ENCODE results near the gene NOTO. TPM values are rescaled to one million over a fixed set of nuclear protein-coding genes. Genes with fewer than 3 reads are reported as not detected.

The NOTO gene, protein sequence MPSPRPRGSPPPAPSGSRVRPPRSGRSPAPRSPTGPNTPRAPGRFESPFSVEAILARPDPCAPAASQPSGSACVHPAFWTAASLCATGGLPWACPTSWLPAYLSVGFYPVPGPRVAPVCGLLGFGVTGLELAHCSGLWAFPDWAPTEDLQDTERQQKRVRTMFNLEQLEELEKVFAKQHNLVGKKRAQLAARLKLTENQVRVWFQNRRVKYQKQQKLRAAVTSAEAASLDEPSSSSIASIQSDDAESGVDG
- not detected in 2 replicates for total RNA-seq

DNA sequence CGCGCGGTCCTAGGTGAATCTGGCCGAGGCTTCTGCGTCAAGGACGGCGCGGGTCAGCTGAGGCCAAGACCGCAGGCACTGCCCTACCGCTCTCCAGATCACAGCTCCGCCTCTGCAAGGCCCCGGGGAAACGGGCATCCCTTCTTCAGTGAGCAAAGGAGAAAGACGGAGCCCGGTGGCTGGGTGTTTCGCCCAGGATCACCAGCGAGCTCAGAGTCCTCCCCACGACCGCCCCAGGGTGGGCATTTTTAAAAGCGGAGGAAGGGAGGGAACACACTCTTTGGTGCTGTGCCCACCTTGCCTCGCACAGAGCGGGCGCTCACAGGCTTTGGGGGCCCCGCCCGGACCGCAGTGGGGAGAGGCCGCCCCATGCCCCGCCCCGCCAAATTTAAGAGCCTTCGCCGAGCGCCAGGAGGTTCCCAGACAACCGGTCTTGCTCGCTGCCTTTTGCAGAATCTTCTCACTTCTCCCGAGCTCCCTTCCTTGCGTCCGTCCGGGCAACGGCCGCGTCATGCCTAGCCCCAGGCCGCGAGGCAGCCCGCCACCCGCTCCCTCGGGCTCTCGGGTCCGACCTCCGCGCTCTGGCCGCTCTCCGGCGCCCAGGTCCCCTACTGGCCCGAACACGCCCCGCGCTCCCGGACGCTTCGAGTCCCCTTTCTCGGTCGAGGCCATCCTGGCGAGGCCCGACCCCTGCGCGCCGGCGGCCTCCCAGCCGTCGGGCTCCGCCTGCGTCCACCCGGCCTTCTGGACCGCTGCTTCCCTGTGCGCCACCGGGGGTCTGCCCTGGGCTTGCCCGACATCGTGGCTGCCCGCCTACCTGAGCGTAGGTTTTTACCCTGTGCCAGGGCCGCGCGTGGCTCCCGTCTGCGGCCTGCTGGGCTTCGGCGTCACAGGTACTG is at the start of gene NOTO:
Gene NOTO (plus strand): TSS at position 419 of the 899 bp plus-strand sequence. CDS start 93 bp downstream, at position 512.

DNA sequence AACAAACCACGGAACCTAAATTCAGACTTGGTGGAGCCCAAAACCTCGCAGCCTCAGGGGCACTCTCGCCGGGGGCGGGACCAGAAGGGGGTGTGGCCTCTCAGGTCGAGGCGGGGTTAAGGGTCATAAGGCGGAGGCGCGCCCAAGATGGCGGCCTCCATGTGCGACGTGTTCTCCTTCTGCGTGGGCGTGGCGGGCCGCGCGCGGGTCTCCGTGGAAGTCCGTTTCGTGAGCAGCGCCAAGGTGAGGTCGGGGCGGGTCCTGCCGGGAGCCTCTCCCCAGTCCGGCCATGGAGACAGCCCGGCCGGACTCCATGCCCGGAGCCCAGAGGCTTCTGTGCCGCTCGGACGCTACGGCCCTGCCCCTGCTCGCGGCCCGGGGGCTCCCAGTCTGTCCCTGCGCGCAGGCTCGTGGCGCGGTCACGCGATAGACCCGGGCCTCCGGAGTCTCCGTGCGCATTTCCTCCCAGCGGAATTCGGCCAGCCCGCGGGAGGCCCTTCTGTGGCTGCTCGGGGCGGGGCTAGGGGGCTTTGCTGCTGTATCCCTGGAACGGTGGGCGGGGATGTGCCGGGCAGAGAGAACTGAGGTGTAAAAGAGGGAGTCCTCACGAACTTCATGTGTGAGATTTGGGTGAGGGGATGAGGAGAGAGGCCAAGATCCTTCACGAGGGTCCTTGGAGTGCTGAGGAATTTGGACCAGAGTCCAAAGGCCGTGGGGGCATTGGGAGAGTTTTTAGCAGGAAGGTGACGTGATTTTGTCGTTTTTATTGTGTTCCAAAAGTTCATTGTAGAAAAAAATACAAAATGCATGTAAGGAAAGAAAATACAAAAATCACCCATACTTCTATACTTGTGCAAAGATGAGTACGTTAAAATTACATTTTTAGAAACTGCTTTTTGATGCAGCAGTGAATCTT is 12.0 kb downstream of the NOTO start, which contains the start of gene SMYD5:
Gene SMYD5 (plus strand): TSS at position 126 of the 916 bp plus-strand sequence. CDS start 22 bp downstream, at position 148.

DNA sequence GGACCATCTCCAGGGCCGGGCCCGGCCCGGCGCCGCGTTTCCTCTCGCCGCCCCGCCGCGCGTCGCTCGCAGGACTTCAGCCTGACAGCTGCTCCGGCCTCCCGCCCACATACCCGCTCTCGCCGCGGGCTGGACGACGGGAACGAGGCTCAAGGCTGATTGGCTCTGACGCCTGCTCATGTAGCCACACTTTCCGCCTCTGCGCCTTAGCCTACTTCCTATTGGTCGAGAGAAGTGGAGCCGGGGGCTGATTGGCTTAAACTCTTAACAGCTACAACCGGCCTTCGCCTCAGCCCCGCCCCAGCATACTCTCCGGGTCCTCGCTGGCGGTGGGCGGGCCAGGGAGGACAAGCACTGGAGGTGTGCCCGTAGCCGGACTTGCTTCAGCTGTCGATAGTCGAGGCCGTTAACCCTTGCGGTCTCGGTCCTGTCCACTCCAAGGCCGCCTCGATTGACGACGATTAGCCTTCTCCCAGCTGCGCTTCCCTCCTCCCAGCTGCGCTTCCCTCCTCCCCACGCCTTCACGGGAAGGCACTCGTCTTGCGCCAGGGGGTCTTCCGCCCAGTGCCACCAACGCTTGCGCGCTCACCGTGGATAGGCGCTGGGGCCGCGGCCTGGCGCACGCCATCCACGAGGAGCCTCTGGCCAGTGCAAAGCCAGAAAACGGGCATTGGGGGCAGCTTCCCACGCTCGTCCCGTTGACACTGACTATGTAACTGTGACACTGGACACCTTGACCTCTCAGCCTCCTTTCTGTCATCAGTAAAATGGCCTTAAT is 31.0 kb downstream of the NOTO start, which contains the start of gene PRADC1:
Gene PRADC1 (minus strand): TSS at position 86 of the 778 bp plus-strand sequence. CDS start 79 bp downstream, at position 7.

DNA sequence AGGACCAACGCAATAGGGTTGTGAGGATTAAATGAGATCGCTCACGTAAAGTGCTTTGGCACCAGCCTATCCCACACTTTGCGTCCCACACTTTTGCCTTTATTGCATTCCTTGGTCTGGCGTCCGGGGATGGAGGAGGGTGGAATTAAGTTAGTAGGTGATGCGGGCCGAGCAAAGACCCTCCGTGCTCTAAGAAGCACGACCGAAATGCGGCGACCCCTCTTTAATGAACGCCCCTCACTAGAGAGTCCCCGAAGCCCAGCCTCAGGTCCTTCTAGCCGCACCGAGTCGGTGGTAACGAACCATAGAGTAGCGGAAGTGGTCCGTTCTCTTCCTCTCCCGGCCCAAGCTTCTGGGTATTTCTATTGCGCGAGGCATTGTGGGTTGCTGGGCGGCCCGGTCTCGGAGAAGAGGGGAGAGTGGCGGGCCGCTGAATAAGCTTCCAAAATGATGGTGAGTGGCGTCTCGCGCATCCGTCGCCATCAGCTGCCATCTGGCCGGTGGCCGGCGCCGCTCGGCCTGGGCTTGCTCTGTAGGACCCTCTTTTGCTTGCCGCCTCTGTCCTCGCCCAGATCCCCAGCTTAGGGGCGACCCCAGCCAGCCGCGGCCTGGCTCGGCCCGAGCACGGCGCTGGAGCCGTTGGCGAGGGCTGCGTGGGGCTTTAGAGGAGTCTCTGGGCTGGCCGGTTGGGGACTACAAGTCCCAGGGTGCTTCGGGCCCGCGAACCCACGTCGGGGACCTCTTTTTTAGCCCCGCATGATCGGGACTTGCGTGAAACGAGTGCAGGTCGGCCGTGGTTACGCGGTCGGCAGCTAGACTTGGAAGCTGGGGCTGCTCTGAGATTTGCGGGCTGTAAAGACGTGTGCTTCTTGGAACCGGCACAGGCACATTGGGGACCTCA is 31.8 kb downstream of the NOTO start, which contains the start of gene CCT7:
Gene CCT7 (plus strand): TSS at position 377 of the 901 bp plus-strand sequence. CDS start 71 bp downstream, at position 448.

Other genes starting within 250 kb of the NOTO start
- 9.4 and 10.1 TPM in 2 replicates for gene SFXN5, start 130.9 kb upstream of the NOTO start, total RNA-seq
- 33.0 and 41.7 TPM in 2 replicates for gene RAB11FIP5, start 89.6 kb upstream of the NOTO start, total RNA-seq
- 13.5 and 23.4 TPM in 2 replicates for gene SMYD5, start 11.7 kb downstream of the NOTO start, total RNA-seq
- 11.8 and 46.8 TPM in 2 replicates for gene PRADC1, start 30.7 kb downstream of the NOTO start, total RNA-seq
- gene CCT7, start 31.7 kb downstream of the NOTO start, total RNA-seq: 304 and 651 TPM in 2 replicates
- gene FBXO41, start 81.9 kb downstream of the NOTO start, total RNA-seq: 0.38 and 1.1 TPM in 2 replicates
- not detected in 2 replicates for gene EGR4, start 91.0 kb downstream of the NOTO start, total RNA-seq
- gene ALMS1, start 183.3 kb downstream of the NOTO start, total RNA-seq: 9.0 and 14.4 TPM in 2 replicates

Measured in regular cardiac myocyte (primary cell).